HEK293 (cell line): ENCODE data around the gene RRAS.

ENCODE experiments used
- ATF2 ChIP-seq: fragments of 450-650 bp; formaldehyde crosslinking; IDR thresholded peaks from 2 replicates; pipeline ENCODE4 v1.5.1; 2016; ENCODE audit warnings: missing biosample characterization, missing genetic modification characterization, low read depth
- GLIS1 ChIP-seq: fragments of 450-650 bp; formaldehyde crosslinking; IDR thresholded peaks from 2 replicates; pipeline ENCODE4 v1.5.1; 2016; ENCODE audit warnings: missing biosample characterization, missing genetic modification characterization
- HIC1 ChIP-seq: fragments of 450-650 bp; formaldehyde crosslinking; IDR thresholded peaks from 2 replicates; pipeline ENCODE4 v1.5.1; 2016; ENCODE audit warnings: missing biosample characterization, missing genetic modification characterization
- HOXD13 ChIP-seq: sonication (generic); formaldehyde crosslinking; IDR thresholded peaks from 2 replicates; pipeline ENCODE4 v1.8.0; 2022; ENCODE audit warnings: missing genetic modification reagents, borderline replicate concordance
- INSM2 ChIP-seq: fragments of 450-650 bp; formaldehyde crosslinking; IDR thresholded peaks from 2 replicates; pipeline ENCODE4 v1.5.1; 2016; ENCODE audit warnings: missing biosample characterization, missing genetic modification characterization
- KLF17 ChIP-seq: fragments of 450-650 bp; formaldehyde crosslinking; IDR thresholded peaks from 2 replicates; pipeline ENCODE4 v1.5.1; 2016; ENCODE audit warnings: missing biosample characterization, missing genetic modification characterization
- KLF8 ChIP-seq: fragments of 450-650 bp; formaldehyde crosslinking; IDR thresholded peaks from 2 replicates; pipeline ENCODE4 v1.5.1; 2016; ENCODE audit warnings: missing biosample characterization, missing genetic modification characterization
- KLF9 ChIP-seq: fragments of 450-650 bp; formaldehyde crosslinking; IDR thresholded peaks from 2 replicates; pipeline ENCODE4 v1.5.1; 2016; ENCODE audit warnings: missing biosample characterization, missing genetic modification characterization, low read depth
- MZF1 ChIP-seq: fragments of 450-650 bp; formaldehyde crosslinking; IDR thresholded peaks from 2 replicates; pipeline ENCODE4 v1.5.1; 2017; ENCODE audit warnings: missing biosample characterization, missing genetic modification characterization, borderline replicate concordance
- OSR2 ChIP-seq: fragments of 450-650 bp; formaldehyde crosslinking; IDR thresholded peaks from 2 replicates; pipeline ENCODE4 v1.5.1; 2016; ENCODE audit warnings: missing biosample characterization, missing genetic modification characterization
- SALL2 ChIP-seq: fragments of 450-650 bp; formaldehyde crosslinking; IDR thresholded peaks from 2 replicates; pipeline ENCODE4 v1.5.0; 2017; ENCODE audit warnings: missing biosample characterization, mild to moderate bottlenecking, missing genetic modification characterization, borderline replicate concordance
- SCRT2 ChIP-seq: fragments of 450-650 bp; formaldehyde crosslinking; IDR thresholded peaks from 2 replicates; pipeline ENCODE4 v1.5.1; 2016; ENCODE audit warnings: missing biosample characterization, missing genetic modification characterization
- TRIM28 ChIP-seq: IDR thresholded peaks from 2 replicates; pipeline ENCODE4 v1.6.1; 2011; ENCODE audit warnings: low read length, control low read depth, borderline replicate concordance
- YY1 ChIP-seq: fragments of 450-650 bp; formaldehyde crosslinking; IDR thresholded peaks from 2 replicates; pipeline ENCODE4 v1.5.1; 2018; ENCODE audit warnings: missing biosample characterization, missing genetic modification characterization
- ZBTB48 ChIP-seq: fragments of 450-650 bp; formaldehyde crosslinking; IDR thresholded peaks from 2 replicates; pipeline ENCODE4 v1.5.1; 2016; ENCODE audit warnings: missing biosample characterization, missing genetic modification characterization
- ZFP41 ChIP-seq: fragments of 450-650 bp; formaldehyde crosslinking; IDR thresholded peaks from 2 replicates; pipeline ENCODE4 v1.5.1; 2016; ENCODE audit warnings: missing biosample characterization, missing genetic modification characterization, borderline replicate concordance
- ZNF10 ChIP-seq: fragments of 450-650 bp; formaldehyde crosslinking; IDR thresholded peaks from 2 replicates; pipeline ENCODE4 v1.5.1; 2017; ENCODE audit warnings: missing biosample characterization, missing genetic modification characterization
- ZNF155 ChIP-seq: fragments of 450-650 bp; formaldehyde crosslinking; IDR thresholded peaks from 2 replicates; pipeline ENCODE4 v1.5.1; 2016; ENCODE audit warnings: missing biosample characterization, missing genetic modification characterization
- ZNF37A ChIP-seq: fragments of 450-650 bp; IDR thresholded peaks from 2 replicates; pipeline ENCODE4 v1.5.1; 2018; ENCODE audit warnings: missing biosample characterization, missing genetic modification characterization
- ZNF398 ChIP-seq: fragments of 450-650 bp; formaldehyde crosslinking; IDR thresholded peaks from 2 replicates; pipeline ENCODE4 v1.5.1; 2017; ENCODE audit warnings: missing biosample characterization, missing genetic modification characterization
- ZNF423 ChIP-seq: fragments of 450-650 bp; formaldehyde crosslinking; IDR thresholded peaks from 2 replicates; pipeline ENCODE4 v1.5.1; 2016; ENCODE audit warnings: missing biosample characterization, missing genetic modification characterization
- ZNF514 ChIP-seq: fragments of 450-650 bp; formaldehyde crosslinking; IDR thresholded peaks from 2 replicates; pipeline ENCODE4 v1.5.1; 2016; ENCODE audit warnings: missing biosample characterization, missing genetic modification characterization
- ZNF585B ChIP-seq: fragments of 450-650 bp; formaldehyde crosslinking; IDR thresholded peaks from 2 replicates; pipeline ENCODE4 v1.5.1; 2016; ENCODE audit warnings: missing biosample characterization, missing genetic modification characterization
- ZNF600 ChIP-seq: fragments of 450-650 bp; formaldehyde crosslinking; IDR thresholded peaks from 2 replicates; pipeline ENCODE4 v1.5.1; 2016; ENCODE audit warnings: missing biosample characterization, missing genetic modification characterization
- ZNF621 ChIP-seq: fragments of 450-650 bp; formaldehyde crosslinking; IDR thresholded peaks from 2 replicates; pipeline ENCODE4 v1.5.1; 2017; ENCODE audit warnings: missing biosample characterization, missing genetic modification characterization
- ZNF664 ChIP-seq: fragments of 450-650 bp; formaldehyde crosslinking; IDR thresholded peaks from 2 replicates; pipeline ENCODE4 v1.5.1; 2016; ENCODE audit warnings: missing biosample characterization, missing genetic modification characterization
- ZNF704 ChIP-seq: fragments of 450-650 bp; formaldehyde crosslinking; IDR thresholded peaks from 2 replicates; pipeline ENCODE4 v1.5.1; 2016; ENCODE audit warnings: missing biosample characterization, missing genetic modification characterization
- ZNF768 ChIP-seq: fragments of 450-650 bp; formaldehyde crosslinking; IDR thresholded peaks from 2 replicates; pipeline ENCODE4 v1.5.1; 2018; ENCODE audit warnings: missing biosample characterization, mild to moderate bottlenecking, missing genetic modification characterization
- ZNF777 ChIP-seq: fragments of 450-650 bp; formaldehyde crosslinking; IDR thresholded peaks from 2 replicates; pipeline ENCODE4 v1.5.1; 2017; ENCODE audit warnings: missing biosample characterization, missing genetic modification characterization, borderline replicate concordance
- ZSCAN16 ChIP-seq: fragments of 450-650 bp; formaldehyde crosslinking; IDR thresholded peaks from 2 replicates; pipeline ENCODE4 v1.5.1; 2016; ENCODE audit warnings: missing biosample characterization, missing genetic modification characterization

Gene RRAS

GRCh38 chr19:49640113-49640898 is at the start of gene RRAS (continued):
- TF ChIP-seq YY1 (tag by site-specific recombination) (no peak), ZBTB48 (tag by site-specific recombination) (peak; percentile 80), ZNF398 (tag by site-specific recombination) (peak; percentile 94), HOXD13 (CRISPR knock-in tag) (no peak), ZNF704 (no peak), ZNF621 (tag by site-specific recombination) (no peak), ZNF585B (tag by site-specific recombination) (no peak), KLF17 (peak; percentile 88), ATF2 (tag by site-specific recombination) (peak; percentile 87), OSR2 (tag by site-specific recombination) (peak; percentile 83), ZNF664 (tag by site-specific recombination) (no peak), HIC1 (tag by site-specific recombination) (peak; percentile 98), SALL2 (tag by site-specific recombination) (no peak), ZNF600 (tag by site-specific recombination) (no peak), KLF9 (tag by site-specific recombination) (peak; percentile 58; the same call in 1 of the 2 replicates), ZFP41 (tag by site-specific recombination) (no peak), GLIS1 (peak; percentile 63), ZNF514 (tag by site-specific recombination) (no peak), MZF1 (tag by site-specific recombination) (no peak), INSM2 (tag by site-specific recombination) (0 out of 2 replicates have a peak, but pooled peaks have one; percentile 43), ZNF10 (tag by site-specific recombination) (peak; percentile 49; the same call in 1 of the 2 replicates), ZSCAN16 (no peak), SCRT2 (peak; percentile 90), ZNF768 (tag by site-specific recombination) (no peak), ZNF423 (no peak), TRIM28 (no peak), ZNF37A (tag by site-specific recombination) (no peak), KLF8 (tag by site-specific recombination) (peak; percentile 99), ZNF155 (tag by site-specific recombination) (no peak), ZNF777 (tag by site-specific recombination) (no peak)
